Measurements from ENCODE around the gene TFIP11.
"Not testable (repeated sequence)": the region's sequence is repeated elsewhere in the genome, so short reads cannot be mapped to it uniquely, and the experiment has no call there.

Gene TFIP11

GRCh38 chr22:26540119-26540518, 27.8 kb upstream of the TFIP11 start:
- DNase-seq = no peak

GRCh38 chr22:26536762-26537134, 24.5 kb upstream of the TFIP11 start:
- no peak for DNase-seq

DNA sequence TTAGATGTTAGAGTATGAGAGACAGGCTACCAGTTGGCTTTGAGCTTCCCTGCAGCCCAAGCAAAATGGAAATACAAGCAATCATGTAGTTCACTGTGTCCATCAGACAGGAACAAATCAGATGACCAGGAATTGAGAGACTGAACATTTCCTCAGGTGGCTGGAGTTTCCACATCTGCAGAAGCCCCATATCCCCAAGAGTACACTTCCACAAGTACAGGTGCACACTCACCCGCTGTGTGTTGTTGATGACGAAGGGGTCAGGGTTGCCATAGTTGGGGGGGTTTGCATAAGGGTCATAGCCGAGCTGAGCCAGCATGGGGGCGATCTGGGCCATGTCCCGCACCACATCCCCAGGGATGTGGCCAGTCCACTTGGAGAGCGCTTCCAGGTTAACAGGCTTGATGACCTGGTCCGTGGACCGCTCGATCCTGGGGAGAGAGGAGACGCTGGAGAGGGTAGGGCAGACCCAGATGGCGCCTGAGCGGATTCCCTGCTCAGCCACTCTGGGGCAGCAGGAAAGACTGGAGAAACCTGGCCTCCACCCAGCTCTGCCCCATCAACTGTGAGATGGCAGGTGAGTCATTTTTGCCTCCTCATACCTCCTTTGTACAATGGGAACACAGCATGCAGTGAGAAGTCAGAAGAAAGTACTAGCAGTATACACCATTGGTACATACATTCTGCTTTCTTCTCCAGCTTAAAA, 23.9 kb upstream of the TFIP11 start:
- no peak for DNase-seq

DNA sequence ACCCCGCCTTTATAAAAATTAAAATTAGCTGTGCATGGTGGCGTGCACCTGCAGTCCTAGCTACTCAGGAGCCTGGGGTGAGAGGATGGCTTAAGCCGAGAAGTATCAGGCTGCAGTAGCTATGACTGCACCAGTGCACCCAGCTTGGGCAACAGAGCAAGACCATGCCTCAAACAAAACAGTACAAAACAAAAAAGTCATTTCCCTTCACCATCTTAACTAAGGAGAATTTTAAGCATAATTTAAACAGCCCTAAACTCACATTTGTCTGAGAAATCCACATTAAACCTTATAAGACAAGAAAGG, 23.3 kb upstream of the TFIP11 start:
- no peak for DNase-seq

GRCh38 chr22:26534874-26535602, 22.8 kb upstream of the TFIP11 start:
- no peak for DNase-seq

DNA sequence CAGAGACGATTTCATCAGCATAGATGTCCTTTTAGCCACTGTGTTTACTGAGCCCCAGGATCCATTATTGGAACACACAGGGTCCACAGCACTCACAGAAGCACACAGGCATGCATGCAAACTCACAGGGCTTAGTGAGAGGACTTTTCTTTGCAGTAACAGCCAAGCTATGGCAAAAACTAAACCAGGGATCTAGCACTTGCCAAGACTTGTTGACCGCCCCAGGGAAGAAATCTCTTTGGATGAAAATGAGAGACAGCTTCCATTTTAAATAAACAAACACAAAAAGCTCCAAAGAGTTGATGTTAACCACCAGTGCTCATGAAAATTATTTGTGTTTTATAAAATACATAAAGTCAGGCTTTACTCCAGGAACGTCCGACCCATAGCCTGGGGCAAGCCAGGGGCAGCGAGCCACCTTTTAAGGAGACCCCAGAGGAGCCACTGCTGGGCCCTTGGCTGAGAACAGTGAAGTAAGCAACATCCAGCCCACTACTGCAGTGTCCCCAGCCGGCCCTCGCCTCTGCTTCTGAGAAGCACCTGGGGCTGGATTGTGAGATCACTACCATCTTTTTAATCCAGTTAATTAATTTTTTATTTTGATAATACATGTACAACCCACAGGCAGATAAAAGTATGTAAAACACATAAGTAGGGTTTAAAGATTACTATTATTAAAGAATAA, 22.0 kb upstream of the TFIP11 start:
- DNase-seq = peak; percentile 63 to 66

DNA sequence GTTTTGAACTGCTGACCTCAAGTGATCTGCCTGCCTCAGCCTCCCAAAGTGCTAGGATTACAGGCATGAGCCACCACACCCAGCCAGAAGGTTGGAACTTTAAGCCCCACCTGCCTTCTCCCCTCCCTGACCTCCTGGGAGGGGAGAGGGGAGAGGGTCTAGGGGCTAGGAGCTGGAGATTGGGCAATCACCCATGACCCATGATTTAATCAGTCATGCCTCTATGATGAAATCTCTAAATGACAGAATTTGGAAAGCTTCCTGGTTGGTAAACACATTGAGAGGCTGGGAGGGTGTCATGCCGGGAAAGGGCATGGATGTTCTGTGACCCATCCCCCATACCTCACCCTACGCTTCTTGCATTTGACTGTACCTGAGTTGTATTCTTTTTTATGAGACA, 17.1 kb upstream of the TFIP11 start:
- DNase-seq = no peak

- DNase-seq = not testable (repeated sequence)
Observed at GRCh38 chr22:26528518-26528917, 16.2 kb upstream of the TFIP11 start.

- DNase-seq = no peak
Observed at GRCh38 chr22:26527574-26528465, 15.5 kb upstream of the TFIP11 start.

GRCh38 chr22:26527167-26527566, 14.9 kb upstream of the TFIP11 start:
- DNase-seq = no peak

GRCh38 chr22:26525946-26526564, 13.8 kb upstream of the TFIP11 start:
- DNase-seq = peak in 1 of 2 experiments; percentile 21

GRCh38 chr22:26524870-26525269, 12.6 kb upstream of the TFIP11 start:
- no peak for DNase-seq

DNA sequence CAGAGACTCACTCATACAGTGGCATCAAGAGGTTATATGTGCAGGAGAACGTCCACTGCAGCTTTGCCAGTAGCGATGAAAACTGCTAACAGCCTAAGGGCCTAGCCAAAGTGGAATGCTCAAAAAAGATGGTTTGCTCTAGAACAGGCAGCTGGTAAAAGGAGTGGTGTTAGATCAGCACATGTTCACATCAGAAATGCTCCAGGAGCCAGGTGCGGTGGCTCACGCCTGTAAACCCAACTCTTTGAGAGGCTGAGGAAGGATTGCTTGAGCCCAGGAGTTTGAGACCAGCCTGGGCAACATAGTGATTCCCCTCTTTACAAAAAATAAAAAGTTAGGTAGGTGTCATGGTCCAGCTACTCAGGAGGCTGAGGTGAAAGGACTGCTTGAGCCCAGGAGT, 10.3 kb upstream of the TFIP11 start:
- no peak for DNase-seq

DNA sequence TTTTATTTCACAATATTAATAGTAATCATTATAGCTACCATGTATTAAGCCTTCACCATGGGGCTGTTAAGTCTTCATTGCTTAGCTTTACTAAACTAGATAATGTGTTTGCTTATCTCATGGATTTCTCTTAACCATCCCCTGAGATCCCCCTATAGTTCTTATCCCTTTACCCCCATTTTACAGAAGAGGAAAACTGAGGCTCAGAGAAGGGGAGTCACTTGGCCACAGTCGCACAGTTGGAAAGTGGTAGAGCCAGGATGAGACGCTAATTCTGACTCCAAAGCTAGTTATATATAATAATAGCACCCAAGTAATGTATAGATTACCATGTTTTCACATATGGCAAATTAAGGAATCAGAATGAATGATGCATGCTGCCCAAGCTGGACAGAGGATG, 9.7 kb upstream of the TFIP11 start:
- DNase-seq = no peak

GRCh38 chr22:26517429-26517828, 5.2 kb upstream of the TFIP11 start:
- no peak for DNase-seq

- DNase-seq = no peak
Observed at GRCh38 chr22:26516503-26516902, 4.2 kb upstream of the TFIP11 start.

GRCh38 chr22:26515931-26516330, 3.7 kb upstream of the TFIP11 start:
- DNase-seq = no peak

DNA sequence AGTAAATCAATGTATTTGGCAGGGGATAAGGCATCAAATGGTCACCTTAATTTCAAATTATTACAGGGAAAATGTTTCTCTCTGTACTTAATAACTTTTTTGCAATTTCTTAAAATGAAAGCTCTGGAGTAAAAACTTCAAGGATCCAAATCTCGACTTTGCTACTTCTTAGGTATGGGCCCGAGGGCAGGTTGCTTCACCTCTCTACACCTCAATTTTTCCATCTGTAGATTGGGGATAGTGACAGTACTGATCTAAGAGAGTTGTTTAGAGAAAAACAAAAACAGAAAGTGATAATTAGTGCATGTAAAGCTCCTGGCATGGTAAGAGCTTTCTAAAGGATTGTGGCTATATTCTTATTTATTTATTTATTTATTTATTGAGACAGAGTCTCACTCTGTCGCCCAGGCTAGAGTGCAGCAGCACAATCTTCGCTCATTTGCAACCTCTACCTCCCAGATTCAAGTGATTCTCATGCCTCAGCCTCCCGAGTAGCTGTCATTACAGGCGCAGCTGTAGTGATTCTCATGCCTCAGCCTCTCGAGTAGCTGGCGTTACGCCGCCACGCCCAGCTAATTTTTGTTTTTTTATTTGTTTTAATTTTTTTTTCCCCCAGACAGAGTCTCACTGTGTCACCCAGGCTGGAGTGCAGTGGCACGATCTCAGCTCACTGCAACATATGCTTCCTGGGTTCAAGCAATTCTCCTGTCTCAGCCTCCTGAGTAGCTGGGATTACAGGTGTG, 2.3 kb upstream of the TFIP11 start:
- no peak for DNase-seq

DNA sequence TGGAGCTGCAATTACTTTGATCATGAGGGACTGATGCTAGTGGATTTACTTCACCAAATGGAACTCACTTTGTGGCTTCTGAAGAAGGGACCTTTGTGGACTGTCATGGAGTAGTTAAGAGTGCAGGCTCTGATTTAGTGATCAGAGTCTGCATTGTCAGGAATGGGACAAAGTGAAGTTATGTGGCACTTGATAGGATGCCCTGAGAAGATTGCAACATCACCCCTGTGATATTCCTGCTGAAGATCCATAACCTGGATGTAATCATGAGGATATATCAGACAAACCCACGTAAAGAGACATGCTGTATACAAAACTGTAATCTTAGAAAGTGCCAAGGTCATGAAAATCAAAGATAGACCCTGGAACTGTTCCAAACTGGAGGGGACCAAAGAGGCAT, 1.6 kb upstream of the TFIP11 start:
- no peak for DNase-seq

GRCh38 chr22:26508148-26508547, 4.1 kb downstream of the TFIP11 start:
- no peak for DNase-seq

- no peak for DNase-seq
Observed at GRCh38 chr22:26503758-26504157, 8.5 kb downstream of the TFIP11 start.
